ENCODE measurements around the gene KCNC2.

KCNC2 gene

DNA sequence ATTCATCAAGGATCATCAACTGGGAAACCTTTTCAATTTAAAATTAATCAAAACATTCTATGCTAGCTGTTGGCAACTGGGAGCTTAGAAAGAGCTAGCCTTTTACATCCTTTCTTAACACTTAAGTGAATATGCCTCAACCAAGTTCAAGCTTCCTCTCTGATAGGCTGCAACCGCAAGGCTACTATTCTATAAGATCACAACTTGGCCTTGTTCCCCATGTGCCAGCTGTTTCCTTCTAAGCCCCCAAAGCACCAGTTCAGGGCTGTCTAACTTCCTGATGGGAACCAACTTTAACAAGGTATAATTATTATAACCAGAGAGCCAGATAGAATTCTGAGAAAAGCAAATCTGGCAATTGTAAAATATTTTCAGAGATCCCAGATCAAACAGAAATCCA, 37.0 kb downstream of the KCNC2 start:
- TF ChIP-seq POLR2AphosphoS5 (IDR thresholded peaks at IDR 0.05; ENCODE audit: low read depth, low read length) (no peak), FOXP2 (optimal IDR thresholded peaks at IDR 0.05; ENCODE audit: borderline replicate concordance, extremely low read depth, extremely low read length, insufficient read depth) (no peak), SIN3A (IDR thresholded peaks at IDR 0.05; ENCODE audit: borderline replicate concordance, insufficient read depth, low read length) (no peak), TAF1 (IDR thresholded peaks at IDR 0.05; ENCODE audit: borderline replicate concordance, insufficient read depth, low read length) (no peak), REST (IDR thresholded peaks at IDR 0.05; ENCODE audit: insufficient read depth in 1 of 2, low read depth in 2 of 2, low read length in 2 of 2) (no peak)

DNA sequence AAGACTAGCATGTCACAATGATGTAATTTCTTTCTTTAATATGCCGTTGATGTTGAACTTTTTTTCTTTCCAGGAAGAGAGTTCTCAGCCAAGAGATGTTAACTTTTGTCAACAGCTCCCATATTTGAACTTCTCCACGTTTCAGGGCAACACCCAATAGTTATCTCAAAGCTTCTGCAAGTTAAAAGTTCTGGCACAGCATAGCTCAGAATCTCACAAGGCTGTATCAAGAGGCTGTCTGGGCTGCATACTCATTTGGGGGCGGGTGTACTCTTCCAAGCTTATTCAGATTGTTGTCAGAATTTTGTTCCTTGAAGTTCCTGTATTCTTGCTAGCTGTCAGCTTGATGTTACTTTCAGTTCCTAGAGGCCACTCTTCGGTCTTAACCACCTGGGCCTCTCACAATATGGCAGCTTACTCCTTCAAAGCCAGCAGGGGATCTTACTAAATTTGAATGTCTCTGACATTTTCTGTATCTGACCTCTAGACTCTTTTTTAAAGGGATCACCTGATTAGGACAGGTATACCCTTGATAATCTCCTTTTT, 38.9 kb downstream of the KCNC2 start:
- no peak for TF ChIP-seq REST (IDR thresholded peaks at IDR 0.05; ENCODE audit: insufficient read depth in 1 of 2, low read depth in 2 of 2, low read length in 2 of 2)
- TF ChIP-seq SIN3A (IDR thresholded peaks at IDR 0.05; ENCODE audit: borderline replicate concordance, insufficient read depth, low read length) = no peak
- no peak for TF ChIP-seq TAF1 (IDR thresholded peaks at IDR 0.05; ENCODE audit: borderline replicate concordance, insufficient read depth, low read length)
- TF ChIP-seq POLR2AphosphoS5 (IDR thresholded peaks at IDR 0.05; ENCODE audit: low read depth, low read length) = no peak
- no peak for TF ChIP-seq FOXP2 (optimal IDR thresholded peaks at IDR 0.05; ENCODE audit: borderline replicate concordance, extremely low read depth, extremely low read length, insufficient read depth)

- TF ChIP-seq REST (IDR thresholded peaks at IDR 0.05; ENCODE audit: insufficient read depth in 1 of 2, low read depth in 2 of 2, low read length in 2 of 2) (no peak), TAF1 (IDR thresholded peaks at IDR 0.05; ENCODE audit: borderline replicate concordance, insufficient read depth, low read length) (no peak), FOXP2 (optimal IDR thresholded peaks at IDR 0.05; ENCODE audit: borderline replicate concordance, extremely low read depth, extremely low read length, insufficient read depth) (no peak), POLR2AphosphoS5 (IDR thresholded peaks at IDR 0.05; ENCODE audit: low read depth, low read length) (no peak), SIN3A (IDR thresholded peaks at IDR 0.05; ENCODE audit: borderline replicate concordance, insufficient read depth, low read length) (no peak)
Measured at GRCh38 chr12:75162845-75163244, 46.8 kb downstream of the KCNC2 start.

DNA sequence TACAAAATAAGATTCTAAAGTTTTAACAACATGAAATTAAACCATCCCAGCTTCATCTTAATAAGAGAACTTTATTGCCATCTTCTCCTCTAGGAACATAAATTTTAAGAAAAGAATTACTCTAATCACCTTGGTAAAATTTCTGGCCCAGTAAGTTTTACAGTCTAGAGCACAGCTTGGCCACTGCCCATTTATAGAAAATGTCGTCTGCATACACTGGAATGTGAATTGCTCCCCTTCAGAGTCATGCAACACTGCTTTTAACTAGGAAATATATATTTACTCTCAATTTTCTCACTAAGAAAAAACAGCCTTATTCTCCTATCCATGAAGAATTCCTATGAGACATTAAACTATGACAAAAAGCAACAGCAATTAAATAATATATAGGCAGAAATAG, 48.2 kb downstream of the KCNC2 start:
- TF ChIP-seq REST (IDR thresholded peaks at IDR 0.05; ENCODE audit: insufficient read depth in 1 of 2, low read depth in 2 of 2, low read length in 2 of 2) = no peak
- no peak for TF ChIP-seq SIN3A (IDR thresholded peaks at IDR 0.05; ENCODE audit: borderline replicate concordance, insufficient read depth, low read length)
- TF ChIP-seq TAF1 (IDR thresholded peaks at IDR 0.05; ENCODE audit: borderline replicate concordance, insufficient read depth, low read length) = no peak
- no peak for TF ChIP-seq POLR2AphosphoS5 (IDR thresholded peaks at IDR 0.05; ENCODE audit: low read depth, low read length)
- TF ChIP-seq FOXP2 (optimal IDR thresholded peaks at IDR 0.05; ENCODE audit: borderline replicate concordance, extremely low read depth, extremely low read length, insufficient read depth) = no peak

- TF ChIP-seq REST (IDR thresholded peaks at IDR 0.05; ENCODE audit: insufficient read depth in 1 of 2, low read depth in 2 of 2, low read length in 2 of 2) (no peak), POLR2AphosphoS5 (IDR thresholded peaks at IDR 0.05; ENCODE audit: low read depth, low read length) (no peak), SIN3A (IDR thresholded peaks at IDR 0.05; ENCODE audit: borderline replicate concordance, insufficient read depth, low read length) (no peak), FOXP2 (optimal IDR thresholded peaks at IDR 0.05; ENCODE audit: borderline replicate concordance, extremely low read depth, extremely low read length, insufficient read depth) (no peak), TAF1 (IDR thresholded peaks at IDR 0.05; ENCODE audit: borderline replicate concordance, insufficient read depth, low read length) (no peak)
Measured at GRCh38 chr12:75157385-75157784, 52.3 kb downstream of the KCNC2 start.
